Measurements from ENCODE around the gene TRIM68. TPM values are rescaled to one million over a fixed set of nuclear protein-coding genes. Genes with fewer than 3 reads are reported as not detected.
A peak's percentile ranks its signal among the peaks of the same experiment; 100 is the strongest.

The TRIM68 gene
- total and polyA plus RNA-seq, 10 donors, result 3.4 to 22.9 (median 16.3) TPM

- H3K27ac ChIP-seq, result peak overlapping the region in 5 of 8 donors; percentile 90 to 94 (median 91)
- H3K4me1 ChIP-seq, result peaks cover 8 to 45% (median 26%) of the 10 kb centered on the region in 6 donors
- no peaks in the 10 kb centered on the region for H3K27me3 ChIP-seq (replicated peaks in 1 of 7)
- intact Hi-C loops (cut with DNase I; ENCODE audit: low total_unique reads), result no loop called here
- H3K9me3 ChIP-seq, result no peaks in the 10 kb centered on the region
- peak overlapping the region; percentile 60 to 83 (median 70) for H3K4me3 ChIP-seq
- TF ChIP-seq CTCF (IDR thresholded peaks at IDR 0.05 in 8 of 11, conservative IDR thresholded peaks at IDR 0.05 in 3 of 11) (no peak), POLR2A (IDR thresholded peaks at IDR 0.05) (no peak), POLR2AphosphoS5 (IDR thresholded peaks at IDR 0.05) (no peak)
- peaks cover 4 to 34% (median 24%) of the 10 kb centered on the region in 6 donors for H3K36me3 ChIP-seq
- no peak for DNase-seq
- 24 to 34% (median 30%) methylated on average over 6 of the region's 6 CpGs for WGBS, 5 donors
Observed at GRCh38 chr11:4607096-4607495, 935 bp downstream of the TRIM68 start.

DNA sequence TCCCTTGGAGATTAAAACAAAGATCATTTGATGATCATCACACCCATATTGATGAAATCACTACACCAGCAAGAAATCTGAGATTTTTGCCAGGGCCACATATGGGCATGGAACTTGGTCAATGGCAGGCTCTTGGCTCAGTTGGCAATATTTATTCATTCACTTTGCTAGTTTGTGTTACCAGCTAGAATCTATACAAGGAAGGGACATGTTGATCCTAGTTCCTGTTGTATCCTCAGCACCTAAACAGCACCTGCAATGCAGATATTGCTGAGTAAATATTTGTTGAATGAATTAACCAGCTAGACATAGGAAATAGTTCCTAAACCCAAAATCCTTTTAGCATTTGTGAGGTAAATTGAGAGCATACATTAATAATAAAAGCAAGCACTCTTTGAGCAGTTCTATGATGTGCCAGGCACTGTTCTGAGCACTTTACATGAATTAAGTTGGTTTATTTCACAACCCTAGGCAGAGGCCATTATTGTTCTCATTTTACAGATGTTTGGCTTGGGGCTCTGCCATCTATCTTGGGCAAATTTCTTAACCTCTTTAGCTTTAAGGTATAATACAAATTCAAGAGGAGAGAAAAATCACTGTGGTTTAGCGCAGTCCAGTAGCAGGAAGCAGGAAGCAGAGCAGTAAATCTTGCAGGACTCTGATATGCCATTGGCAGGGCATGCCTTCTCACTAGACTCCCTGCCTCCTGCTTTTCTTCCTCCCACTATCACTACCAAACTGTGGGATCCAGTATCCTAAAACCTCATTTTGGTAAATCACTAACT lies 1.6 kb downstream of the TRIM68 start:
- TF ChIP-seq POLR2A (IDR thresholded peaks at IDR 0.05), result no peak
- TF ChIP-seq CTCF (IDR thresholded peaks at IDR 0.05 in 8 of 11, conservative IDR thresholded peaks at IDR 0.05 in 3 of 11), result no peak
- no peak for TF ChIP-seq POLR2AphosphoS5 (IDR thresholded peaks at IDR 0.05)
- 19 to 43% (median 41%) methylated on average over 1 of the region's 1 CpG for WGBS, 5 donors
- Histone ChIP-seq H3K4me1 (peaks cover 8 to 45% (median 26%) of the 10 kb centered on the region in 6 donors), H3K27ac (peak overlapping the region in 1 of 8 donors; percentile 92), H3K4me3 (peak overlapping the region in 4 of 8 donors; percentile 60 to 83 (median 73)), H3K9me3 (no peaks in the 10 kb centered on the region), H3K27me3 (replicated peaks in 1 of 7) (no peaks in the 10 kb centered on the region), H3K36me3 (peaks cover 4 to 41% (median 31%) of the 10 kb centered on the region in 6 donors)
- DNase-seq, result no peak
- intact Hi-C loops (cut with DNase I; ENCODE audit: low total_unique reads), result no loop called here

GRCh38 chr11:4605057-4605456 lies 3.0 kb downstream of the TRIM68 start:
- Histone ChIP-seq H3K27me3 (replicated peaks in 1 of 7) (no peaks in the 10 kb centered on the region), H3K27ac (no peak overlapping the region), H3K36me3 (peaks cover 7 to 54% (median 45%) of the 10 kb centered on the region in 6 donors), H3K9me3 (no peaks in the 10 kb centered on the region), H3K4me3 (no peak overlapping the region), H3K4me1 (peaks cover 8 to 37% (median 23%) of the 10 kb centered on the region in 6 donors)
- intact Hi-C loops (cut with DNase I; ENCODE audit: low total_unique reads), result no loop called here
- TF ChIP-seq POLR2AphosphoS5 (IDR thresholded peaks at IDR 0.05) (no peak), POLR2A (IDR thresholded peaks at IDR 0.05) (no peak), CTCF (IDR thresholded peaks at IDR 0.05 in 8 of 11, conservative IDR thresholded peaks at IDR 0.05 in 3 of 11) (no peak)
- WGBS, 5 donors, result 88 to 97% (median 95%) methylated on average over 4 of the region's 4 CpGs
- no peak for DNase-seq

- WGBS, 5 donors, result 84 to 96% (median 88%) methylated on average over 1 of the region's 1 CpG
- no peak within 1 kb of the TSS for H3K27ac ChIP-seq
- no peaks in the 10 kb centered on the region for H3K9me3 ChIP-seq
- H3K27me3 ChIP-seq (replicated peaks in 1 of 7), result no peaks in the 10 kb centered on the region
- no peak within 1 kb of the TSS for H3K4me3 ChIP-seq
- peaks cover 0 to 35% (median 10%) of the 10 kb centered on the region in 6 donors for H3K36me3 ChIP-seq
- no peaks in the 10 kb centered on the region for H3K4me1 ChIP-seq
- TF ChIP-seq POLR2AphosphoS5 (IDR thresholded peaks at IDR 0.05), result no peak
- no peak for TF ChIP-seq CTCF (IDR thresholded peaks at IDR 0.05 in 8 of 11, conservative IDR thresholded peaks at IDR 0.05 in 3 of 11)
- TF ChIP-seq POLR2A (IDR thresholded peaks at IDR 0.05), result no peak
- intact Hi-C loops (cut with DNase I; ENCODE audit: low total_unique reads), result no loop called here
- DNase-seq, result no peak
Observed at GRCh38 chr11:4593739-4594138, 14.3 kb downstream of the TRIM68 start, which contains the start of gene OR52I1. Gene OR52I1, plus strand, starts transcription at chr11:4594039. Its CDS starts 0 bp downstream, at chr11:4594039.

All from spleen (tissue), 11 donors.